GM12878 (cell line): ENCODE results near the gene CAB39L. TPM values are rescaled to one million over a fixed set of nuclear protein-coding genes. Genes with fewer than 3 reads are reported as not detected.

ENCODE experiments used
- ATAC-seq: fragments of 200-7000 bp; cut with Tn5 transposase; 3 replicates; pipeline ENCODE4 v1.9.1; 2020; ENCODE audit warnings: mild to moderate bottlenecking, moderate library complexity
- BruUV-seq: library from RNA; stranded (reverse); fragments of 400-500 nt; replicated peaks from 2 replicates; lab custom pipeline; 2021; lab: Mats Ljungman, UMichigan
- CTCF ChIA-PET: fragments of 300-600 bp; sonication (Branson Sonifier 250); formaldehyde crosslinking; extraction: SDS; loops from one replicate; lab custom pipeline; 2021; ENCODE audit warnings: inconsistent platforms; lab: Yijun Ruan, JAX
- POLR2A ChIA-PET: fragments of 350-600 bp; formaldehyde crosslinking; extraction: SDS; loops from one replicate; lab custom pipeline; 2021; ENCODE audit warnings: inconsistent platforms; lab: Charles Lee
- RAD21 ChIA-PET: fragments of 300-600 bp; sonication (Branson Sonifier 250); formaldehyde crosslinking; loops from one replicate; lab custom pipeline; 2023; ENCODE audit warnings: antibody characterized with exemption; ENCODE audit not compliant: unreplicated experiment; lab: Charles Lee
- SMC1A ChIA-PET: fragments of 300-600 bp; sonication (Branson Sonifier 250); formaldehyde crosslinking; loops from one replicate; lab custom pipeline; 2023; ENCODE audit not compliant: unreplicated experiment, uncharacterized antibody; lab: Charles Lee
- DNase-seq: peaks from one replicate; pipeline ENCODE4 v3.0.0-alpha.2; 2011; ENCODE audit warnings: low read depth, low spot score
- FAIRE-seq: peaks from 3 replicates; lab custom pipeline; 2011; peaks lifted over from hg19 to GRCh38; lab: Jason Lieb, UNC
- H2AFZ ChIP-seq: 2 replicates; pipeline ENCODE4 v1.6.0; 2011; ENCODE audit warnings: low read depth, low read length, control low read depth; ENCODE audit not compliant: control insufficient read depth
- H3K27ac ChIP-seq: 2 replicates; pipeline ENCODE4 v1.5.1; 2011; ENCODE audit warnings: control low read depth; ENCODE audit not compliant: control insufficient read depth, insufficient read depth
- H3K27me3 ChIP-seq, 2 experiments: replicated peaks in 1 of 2; 2 replicates each; pipeline versions ENCODE4 v1.6.0 to v1.6.1; 2011; ENCODE audit warnings: low read length in 1 of 2; ENCODE audit not compliant: control insufficient read depth in 2 of 2, insufficient read depth in 2 of 2
- H3K36me3 ChIP-seq, 2 experiments: 2 replicates each; pipeline ENCODE4 v1.5.1; 2011; ENCODE audit warnings: low read length in 1 of 2; ENCODE audit not compliant: control insufficient read depth in 2 of 2, insufficient read depth in 2 of 2
- H3K4me1 ChIP-seq: 2 replicates; pipeline ENCODE4 v1.6.1; 2011; ENCODE audit warnings: mild to moderate bottlenecking, low read length, moderate library complexity, mixed read lengths; ENCODE audit not compliant: control insufficient read depth, insufficient read depth
- H3K4me2 ChIP-seq: 2 replicates; pipeline ENCODE4 v1.6.0; 2011; ENCODE audit warnings: control low read depth; ENCODE audit not compliant: control insufficient read depth, insufficient read depth
- H3K4me3 ChIP-seq: fragments of 200-600 bp; sonication (generic); 2 replicates; pipeline ENCODE4 v1.5.1; 2016
- H3K79me2 ChIP-seq: 2 replicates; pipeline ENCODE4 v1.6.0; 2011; ENCODE audit warnings: low read length; ENCODE audit not compliant: control insufficient read depth, insufficient read depth
- H3K9ac ChIP-seq: 2 replicates; pipeline ENCODE4 v1.8.0; 2011; ENCODE audit warnings: low read length, control low read depth, mixed read lengths; ENCODE audit not compliant: control insufficient read depth, insufficient read depth
- H3K9me3 ChIP-seq: replicated peaks from 3 replicates; pipeline ENCODE4 v1.5.1; 2011; ENCODE audit warnings: mild to moderate bottlenecking, low read length; ENCODE audit not compliant: control insufficient read depth, insufficient read depth
- H4K20me1 ChIP-seq: 2 replicates; pipeline ENCODE4 v1.6.0; 2011; ENCODE audit not compliant: control insufficient read depth, insufficient read depth
- BACH1 ChIP-seq: fragments of 450-650 bp; IDR thresholded peaks from 2 replicates; pipeline ENCODE4 v1.6.1; 2017; ENCODE audit warnings: mild to moderate bottlenecking, borderline replicate concordance
- EP300 ChIP-seq, 2 experiments: fragments of 150-350 bp in 1 of 2; IDR thresholded peaks; 2 replicates each; pipeline ENCODE4 v1.6.1; 2011 to 2012; ENCODE audit warnings: low read depth in 2 of 2, low read length in 2 of 2, borderline replicate concordance in 1 of 2, improper control_type of control experiment in 1 of 2, inconsistent platforms in 1 of 2; ENCODE audit not compliant: control insufficient read depth in 1 of 2
- HDGF ChIP-seq: fragments of 450-650 bp; IDR thresholded peaks from 2 replicates; pipeline ENCODE4 v1.6.1; 2016; ENCODE audit warnings: antibody characterized with exemption
- KAT2A ChIP-seq: conservative IDR thresholded peaks from 2 replicates; pipeline ENCODE4 v1.6.1; 2011; ENCODE audit warnings: low read depth, low read length; ENCODE audit not compliant: control insufficient read depth
- NFYB ChIP-seq: IDR thresholded peaks from 2 replicates; pipeline ENCODE4 v1.6.1; 2011; ENCODE audit warnings: low read depth, mild to moderate bottlenecking, low read length, improper control_type of control experiment, moderate library complexity; ENCODE audit not compliant: insufficient read depth
- NR2C1 ChIP-seq: fragments of 450-650 bp; IDR thresholded peaks from 2 replicates; pipeline ENCODE4 v1.6.1; 2017; ENCODE audit warnings: antibody characterized with exemption, mild to moderate bottlenecking, moderate library complexity
- PAX5 ChIP-seq: IDR thresholded peaks from 2 replicates; pipeline ENCODE4 v1.6.1; 2011; ENCODE audit warnings: low read depth, low read length, borderline replicate concordance
- POLR2AphosphoS2 ChIP-seq: IDR thresholded peaks from 2 replicates; pipeline ENCODE4 v1.6.1; 2011; ENCODE audit warnings: low read depth, mild to moderate bottlenecking, low read length, improper control_type of control experiment, moderate library complexity
- TCF12 ChIP-seq: IDR thresholded peaks from 2 replicates; pipeline ENCODE4 v1.6.1; 2011; ENCODE audit warnings: low read depth, mild to moderate bottlenecking, low read length
- WGBS: methylation state at CpG from one replicate; pipeline ENCODE4 v1.1.6; 2016; ENCODE audit warnings: low lambda C conversion rate; ENCODE audit not compliant: insufficient replicate concordance, insufficient coverage; ENCODE audit errors: missing lambda C conversion rate; 5-methylcytosine and 5-hydroxymethylcytosine counted together
- in situ Hi-C: fragments of 300-500 bp; cut with MboI; formaldehyde crosslinking; loops from 9 replicates; pipeline ENCODE4 v1.14.3; 2018; ENCODE audit warnings: mixed read lengths
- intact Hi-C: fragments of 100-400 bp; cut with micrococcal nuclease; formaldehyde crosslinking; loops from one replicate; pipeline ENCODE4 v1.14.2; 2022; ENCODE audit not compliant: unreplicated experiment
- polyA plus RNA-seq, 11 experiments: library from polyadenylated mRNA; depleted of rRNA in 4 of 11; unstranded in 6 of 11; stranded (reverse) in 5 of 11; fragments of >200 nt; fragmentation: Nextera tagmentation in 4 of 11; fragmentation: Illumina TruSeq in 1 of 11; extraction: Ambion mirVana in 4 of 11; extraction: Trizol in 1 of 11; gene quantifications; 1 replicate in 1 of 11; 2 replicates in 10 of 11; pipeline versions ENCODE4 v1.2.1 to v1.2.3, GENCODE V29; 2011 to 2016; ENCODE audit warnings: inconsistent platforms in 2 of 11, missing spikeins in 2 of 11, low read depth in 1 of 11
- total RNA-seq, 4 experiments: library from RNA; depleted of rRNA in 3 of 4; stranded (reverse); fragments of >200 nt in 3 of 4; fragmentation: Illumina TruSeq in 1 of 4; extraction: Trizol in 1 of 4; gene quantifications; 2 replicates each; pipeline versions ENCODE4 v1.2.1 to v1.2.3, GENCODE V29; 2013 to 2021
- TF ChIP-seq, protein P1 (sequence below): fragments of 450-650 bp; formaldehyde crosslinking; IDR thresholded peaks from 2 replicates; pipeline ENCODE4 v1.4.0; 2022; ENCODE audit warnings: mild to moderate bottlenecking, moderate library complexity
- TF ChIP-seq, protein P2 (sequence below): fragments of 450-650 bp; formaldehyde crosslinking; IDR thresholded peaks from 2 replicates; pipeline ENCODE4 v1.5.0; 2022; ENCODE audit warnings: mild to moderate bottlenecking, missing genetic modification characterization
- TF ChIP-seq, protein P3 (sequence below): fragments of 150-350 bp; IDR thresholded peaks from 2 replicates; pipeline ENCODE4 v1.6.1; 2016; ENCODE audit warnings: low read depth, low read length

The CAB39L gene
- total and polyA plus RNA-seq, 10 of the 15 experiments (the other 5 are each of a cell fraction or from before 2014, with no cell fraction given), result 0.88 to 3.0 (median 1.7) TPM

DNA sequence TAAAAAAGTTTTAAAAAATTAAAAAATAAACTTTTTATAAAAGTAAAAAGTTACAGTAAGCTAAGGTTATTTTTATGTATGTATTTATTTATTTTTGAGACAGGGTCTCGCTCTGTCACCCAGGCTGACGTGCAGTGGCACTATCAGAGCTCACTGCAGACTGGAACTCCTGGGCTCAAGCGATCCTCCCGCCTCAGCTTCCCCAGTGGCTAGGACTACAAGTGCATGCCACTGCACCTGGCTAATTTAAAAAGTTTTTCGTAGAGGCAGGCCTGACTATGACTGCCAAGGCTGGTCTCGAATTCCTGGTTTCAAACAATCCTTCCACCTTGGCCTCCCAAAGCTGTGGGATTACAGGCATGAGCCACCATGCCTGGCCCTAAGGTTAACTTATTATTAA is 132.0 kb downstream of the CAB39L start (continued):
- no peak for TF ChIP-seq PAX5
- TF ChIP-seq BACH1, result no peak
- TF ChIP-seq NR2C1, result no peak
- no peak for TF ChIP-seq NFYB
- TF ChIP-seq POLR2AphosphoS2, result no peak
- no peak for TF ChIP-seq EP300 (IDR thresholded peaks at IDR 0.05; ENCODE audit: borderline replicate concordance in 1 of 2, control insufficient read depth in 1 of 2, low read depth in 2 of 2, low read length in 2 of 2)
- TF ChIP-seq, protein P1, sequence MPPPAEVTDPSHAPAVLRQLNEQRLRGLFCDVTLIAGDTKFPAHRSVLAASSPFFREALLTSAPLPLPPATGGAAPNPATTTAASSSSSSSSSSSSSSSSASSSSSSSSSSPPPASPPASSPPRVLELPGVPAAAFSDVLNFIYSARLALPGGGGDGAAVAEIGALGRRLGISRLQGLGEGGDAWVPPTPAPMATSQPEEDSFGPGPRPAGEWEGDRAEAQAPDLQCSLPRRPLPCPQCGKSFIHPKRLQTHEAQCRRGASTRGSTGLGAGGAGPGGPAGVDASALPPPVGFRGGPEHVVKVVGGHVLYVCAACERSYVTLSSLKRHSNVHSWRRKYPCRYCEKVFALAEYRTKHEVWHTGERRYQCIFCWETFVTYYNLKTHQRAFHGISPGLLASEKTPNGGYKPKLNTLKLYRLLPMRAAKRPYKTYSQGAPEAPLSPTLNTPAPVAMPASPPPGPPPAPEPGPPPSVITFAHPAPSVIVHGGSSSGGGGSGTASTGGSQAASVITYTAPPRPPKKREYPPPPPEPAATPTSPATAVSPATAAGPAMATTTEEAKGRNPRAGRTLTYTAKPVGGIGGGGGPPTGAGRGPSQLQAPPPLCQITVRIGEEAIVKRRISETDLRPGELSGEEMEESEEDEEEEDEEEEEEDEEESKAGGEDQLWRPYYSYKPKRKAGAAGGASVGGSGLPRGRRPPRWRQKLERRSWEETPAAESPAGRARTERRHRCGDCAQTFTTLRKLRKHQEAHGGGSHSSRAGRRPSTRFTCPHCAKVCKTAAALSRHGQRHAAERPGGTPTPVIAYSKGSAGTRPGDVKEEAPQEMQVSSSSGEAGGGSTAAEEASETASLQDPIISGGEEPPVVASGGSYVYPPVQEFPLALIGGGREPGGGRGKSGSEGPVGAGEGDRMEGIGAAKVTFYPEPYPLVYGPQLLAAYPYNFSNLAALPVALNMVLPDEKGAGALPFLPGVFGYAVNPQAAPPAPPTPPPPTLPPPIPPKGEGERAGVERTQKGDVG (CRISPR knock-in tag), result no peak
- no peak for TF ChIP-seq KAT2A

DNA sequence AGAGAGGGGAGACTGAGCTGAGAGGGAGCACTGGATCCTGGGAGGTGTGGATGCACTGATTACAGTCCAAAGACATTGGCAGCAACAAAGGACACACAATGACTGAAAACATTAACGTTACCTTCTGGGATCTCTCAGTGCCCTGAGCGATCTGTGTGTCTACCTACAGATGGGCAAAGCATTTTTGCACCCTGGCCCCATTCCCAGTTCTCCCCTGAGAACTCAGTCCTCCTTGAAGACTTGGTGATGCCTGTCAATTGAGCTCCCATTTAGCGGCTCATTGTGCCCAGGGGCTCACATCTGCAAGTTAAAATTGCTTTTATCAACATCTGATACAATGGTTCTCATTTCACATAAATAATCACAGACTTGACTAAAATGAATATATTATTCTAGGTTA is 133.6 kb downstream of the CAB39L start:
- Histone ChIP-seq H3K27ac (no peak overlapping the region), H3K4me1 (no peaks in the 10 kb centered on the region), H4K20me1 (no peaks in the 10 kb centered on the region), H3K4me3 (no peak overlapping the region), H3K27me3 (no peaks in the 10 kb centered on the region), H2AFZ (no peak overlapping the region), H3K9me3 (no peaks in the 10 kb centered on the region), H3K4me2 (no peak overlapping the region), H3K36me3 (no peaks in the 10 kb centered on the region), H3K9ac (no peak overlapping the region), H3K79me2 (no peaks in the 10 kb centered on the region)
- 47% methylated on average over 3 of the region's 3 CpGs for WGBS
- intact Hi-C loops, result no loop called here
- SMC1A ChIA-PET, result no interaction called here
- FAIRE-seq (no peak), DNase-seq (no peak), ATAC-seq (no peak)
- POLR2A ChIA-PET, result no interaction called here
- RAD21 ChIA-PET, result no interaction called here
- CTCF ChIA-PET, result interaction anchor here (1.4 kb wide), 1 partner anchor 29 kb away, joined by 3 read pairs; no protein-coding TSS in a partner anchor
- in situ Hi-C loops, result no loop called here
- BruUV-seq, result no TSS peak
- TF ChIP-seq, protein P2, sequence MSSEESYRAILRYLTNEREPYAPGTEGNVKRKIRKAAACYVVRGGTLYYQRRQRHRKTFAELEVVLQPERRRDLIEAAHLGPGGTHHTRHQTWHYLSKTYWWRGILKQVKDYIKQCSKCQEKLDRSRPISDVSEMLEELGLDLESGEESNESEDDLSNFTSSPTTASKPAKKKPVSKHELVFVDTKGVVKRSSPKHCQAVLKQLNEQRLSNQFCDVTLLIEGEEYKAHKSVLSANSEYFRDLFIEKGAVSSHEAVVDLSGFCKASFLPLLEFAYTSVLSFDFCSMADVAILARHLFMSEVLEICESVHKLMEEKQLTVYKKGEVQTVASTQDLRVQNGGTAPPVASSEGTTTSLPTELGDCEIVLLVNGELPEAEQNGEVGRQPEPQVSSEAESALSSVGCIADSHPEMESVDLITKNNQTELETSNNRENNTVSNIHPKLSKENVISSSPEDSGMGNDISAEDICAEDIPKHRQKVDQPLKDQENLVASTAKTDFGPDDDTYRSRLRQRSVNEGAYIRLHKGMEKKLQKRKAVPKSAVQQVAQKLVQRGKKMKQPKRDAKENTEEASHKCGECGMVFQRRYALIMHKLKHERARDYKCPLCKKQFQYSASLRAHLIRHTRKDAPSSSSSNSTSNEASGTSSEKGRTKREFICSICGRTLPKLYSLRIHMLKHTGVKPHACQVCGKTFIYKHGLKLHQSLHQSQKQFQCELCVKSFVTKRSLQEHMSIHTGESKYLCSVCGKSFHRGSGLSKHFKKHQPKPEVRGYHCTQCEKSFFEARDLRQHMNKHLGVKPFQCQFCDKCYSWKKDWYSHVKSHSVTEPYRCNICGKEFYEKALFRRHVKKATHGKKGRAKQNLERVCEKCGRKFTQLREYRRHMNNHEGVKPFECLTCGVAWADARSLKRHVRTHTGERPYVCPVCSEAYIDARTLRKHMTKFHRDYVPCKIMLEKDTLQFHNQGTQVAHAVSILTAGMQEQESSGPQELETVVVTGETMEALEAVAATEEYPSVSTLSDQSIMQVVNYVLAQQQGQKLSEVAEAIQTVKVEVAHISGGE (CRISPR knock-in tag), result no peak
- TF ChIP-seq HDGF (no peak), TCF12 (no peak)
- TF ChIP-seq, protein P3, sequence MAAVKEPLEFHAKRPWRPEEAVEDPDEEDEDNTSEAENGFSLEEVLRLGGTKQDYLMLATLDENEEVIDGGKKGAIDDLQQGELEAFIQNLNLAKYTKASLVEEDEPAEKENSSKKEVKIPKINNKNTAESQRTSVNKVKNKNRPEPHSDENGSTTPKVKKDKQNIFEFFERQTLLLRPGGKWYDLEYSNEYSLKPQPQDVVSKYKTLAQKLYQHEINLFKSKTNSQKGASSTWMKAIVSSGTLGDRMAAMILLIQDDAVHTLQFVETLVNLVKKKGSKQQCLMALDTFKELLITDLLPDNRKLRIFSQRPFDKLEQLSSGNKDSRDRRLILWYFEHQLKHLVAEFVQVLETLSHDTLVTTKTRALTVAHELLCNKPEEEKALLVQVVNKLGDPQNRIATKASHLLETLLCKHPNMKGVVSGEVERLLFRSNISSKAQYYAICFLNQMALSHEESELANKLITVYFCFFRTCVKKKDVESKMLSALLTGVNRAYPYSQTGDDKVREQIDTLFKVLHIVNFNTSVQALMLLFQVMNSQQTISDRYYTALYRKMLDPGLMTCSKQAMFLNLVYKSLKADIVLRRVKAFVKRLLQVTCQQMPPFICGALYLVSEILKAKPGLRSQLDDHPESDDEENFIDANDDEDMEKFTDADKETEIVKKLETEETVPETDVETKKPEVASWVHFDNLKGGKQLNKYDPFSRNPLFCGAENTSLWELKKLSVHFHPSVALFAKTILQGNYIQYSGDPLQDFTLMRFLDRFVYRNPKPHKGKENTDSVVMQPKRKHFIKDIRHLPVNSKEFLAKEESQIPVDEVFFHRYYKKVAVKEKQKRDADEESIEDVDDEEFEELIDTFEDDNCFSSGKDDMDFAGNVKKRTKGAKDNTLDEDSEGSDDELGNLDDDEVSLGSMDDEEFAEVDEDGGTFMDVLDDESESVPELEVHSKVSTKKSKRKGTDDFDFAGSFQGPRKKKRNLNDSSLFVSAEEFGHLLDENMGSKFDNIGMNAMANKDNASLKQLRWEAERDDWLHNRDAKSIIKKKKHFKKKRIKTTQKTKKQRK, result no peak
